CD14-positive monocyte (primary cell): ENCODE data around the gene ATM. TPM values are rescaled to one million over a fixed set of nuclear protein-coding genes. Genes with fewer than 3 reads are reported as not detected.
A peak's percentile ranks its signal among the peaks of the same experiment; 100 is the strongest.

Experiments
- DNase-seq, 3 donors: peaks; one replicate each; pipeline ENCODE4 v3.0.0-alpha.2; 2011 to 2022
- H2AFZ ChIP-seq: 2 replicates; pipeline ENCODE4 v1.6.0; 2012; ENCODE audit warnings: mild to moderate bottlenecking, low read depth, low read length, inconsistent platforms; ENCODE audit not compliant: insufficient read depth, poor library complexity, severe bottlenecking
- H3K27ac ChIP-seq, 2 donors: 1 replicate in 1 of 2; 2 replicates in 1 of 2; pipeline ENCODE4 v1.5.1; 2012 to 2013; ENCODE audit warnings: low read length in 2 of 2, control low read depth in 1 of 2, inconsistent platforms in 1 of 2, low read depth in 1 of 2, mild to moderate bottlenecking in 1 of 2
- H3K27me3 ChIP-seq, 2 donors: one replicate each; pipeline versions ENCODE4 v1.6.0 to v1.6.1; 2011 to 2013; ENCODE audit warnings: low read length in 2 of 2; ENCODE audit not compliant: control insufficient read depth in 2 of 2, insufficient read depth in 2 of 2
- H3K36me3 ChIP-seq, 2 donors: replicated peaks in 1 of 2; 1 replicate in 1 of 2; 2 replicates in 1 of 2; pipeline versions ENCODE4 v1.5.1 to v1.6.1; 2012 to 2013; ENCODE audit warnings: low read length in 2 of 2, control low read depth in 1 of 2, inconsistent platforms in 1 of 2, mild to moderate bottlenecking in 1 of 2; ENCODE audit not compliant: insufficient read depth in 2 of 2, control insufficient read depth in 1 of 2
- H3K4me1 ChIP-seq, 2 donors: 1 replicate in 1 of 2; 2 replicates in 1 of 2; pipeline versions ENCODE4 v1.5.1 to v1.6.1; 2012 to 2013; ENCODE audit warnings: low read length in 2 of 2, control low read depth in 1 of 2, inconsistent platforms in 1 of 2, mild to moderate bottlenecking in 1 of 2, moderate library complexity in 1 of 2; ENCODE audit not compliant: insufficient read depth in 2 of 2, control insufficient read depth in 1 of 2
- H3K4me2 ChIP-seq: replicated peaks from 2 replicates; pipeline ENCODE3; 2012; ENCODE audit warnings: low read length, moderate library complexity, mild to moderate bottlenecking; ENCODE audit not compliant: poor library complexity, severe bottlenecking; ENCODE audit errors: extremely low read depth
- H3K4me3 ChIP-seq, 3 experiments: fragments of 200-600 bp in 1 of 3; sonication (generic) in 1 of 3; replicated peaks in 1 of 3; 1 replicate in 2 of 3; 2 replicates in 1 of 3; pipeline ENCODE4 v1.5.1; 2011 to 2013; ENCODE audit warnings: low read length in 3 of 3, mild to moderate bottlenecking in 3 of 3, control low read depth in 2 of 3, low read depth in 2 of 3, inconsistent platforms in 1 of 3, moderate library complexity in 1 of 3
- H3K79me2 ChIP-seq: 2 replicates; pipeline ENCODE4 v1.6.0; 2012; ENCODE audit warnings: mild to moderate bottlenecking, control low read depth, inconsistent platforms, low read length, moderate library complexity; ENCODE audit not compliant: insufficient read depth
- H3K9ac ChIP-seq: 2 replicates; pipeline ENCODE4 v1.6.0; 2017; ENCODE audit warnings: low read length, mild to moderate bottlenecking; ENCODE audit not compliant: insufficient read depth, poor library complexity, severe bottlenecking
- H3K9me3 ChIP-seq, 2 donors: replicated peaks in 1 of 2; 1 replicate in 1 of 2; 2 replicates in 1 of 2; pipeline versions ENCODE4 v1.5.1 to v1.6.1; 2012 to 2013; ENCODE audit warnings: low read length in 2 of 2, control low read depth in 1 of 2; ENCODE audit not compliant: control insufficient read depth in 1 of 2, insufficient read depth in 1 of 2
- H4K20me1 ChIP-seq: 2 replicates; pipeline ENCODE4 v1.6.0; 2012; ENCODE audit warnings: mild to moderate bottlenecking, low read length, control low read depth, moderate library complexity; ENCODE audit not compliant: insufficient read depth
- H3K27ac Mint-ChIP-seq, 7 donors: one replicate each; pipeline ENCODE4 v1.8.0; 2020; ENCODE audit warnings: mild to moderate bottlenecking in 7 of 7, mixed read lengths in 7 of 7, moderate library complexity in 6 of 7, inconsistent platforms in 2 of 7
- H3K27me3 Mint-ChIP-seq, 3 donors: one replicate each; pipeline ENCODE4 v1.8.0; 2021 to 2022; ENCODE audit warnings: low read depth in 3 of 3, mild to moderate bottlenecking in 3 of 3, mixed read lengths in 3 of 3, moderate library complexity in 3 of 3, inconsistent platforms in 1 of 3
- H3K36me3 Mint-ChIP-seq, 2 donors: one replicate each; pipeline ENCODE4 v1.8.0; 2020; ENCODE audit warnings: mixed read lengths in 2 of 2, inconsistent platforms in 1 of 2, mild to moderate bottlenecking in 1 of 2
- H3K4me1 Mint-ChIP-seq: one replicate; pipeline ENCODE4 v1.8.0; 2020; ENCODE audit warnings: mild to moderate bottlenecking, mixed read lengths
- H3K4me3 Mint-ChIP-seq, 2 donors: one replicate each; pipeline ENCODE4 v1.8.0; 2020; ENCODE audit warnings: mild to moderate bottlenecking in 2 of 2, mixed read lengths in 2 of 2, moderate library complexity in 1 of 2
- H3K9me3 Mint-ChIP-seq, 7 donors: one replicate each; pipeline ENCODE4 v1.8.0; 2020 to 2022; ENCODE audit warnings: mixed read lengths in 7 of 7, mild to moderate bottlenecking in 6 of 7, moderate library complexity in 6 of 7, inconsistent platforms in 2 of 7
- WGBS: methylation state at CpG from one replicate; pipeline ENCODE4 v1.1.5; 2013; ENCODE audit warnings: missing lambda C conversion rate; ENCODE audit not compliant: insufficient coverage; 5-methylcytosine and 5-hydroxymethylcytosine counted together
- intact Hi-C, 2 donors: fragments of 100-400 bp; cut with micrococcal nuclease; formaldehyde crosslinking; loops; one replicate each; pipeline versions ENCODE4 v1.15.0 to v1.15.1; 2023
- polyA plus RNA-seq, 3 donors: library from polyadenylated mRNA; depleted of rRNA in 1 of 3; unstranded in 2 of 3; stranded (reverse) in 1 of 3; fragments of 300-500 nt in 2 of 3; fragments of >200 nt in 1 of 3; fragmentation: Illumina TruSeq in 2 of 3; gene quantifications; 1 replicate in 2 of 3; 2 replicates in 1 of 3; pipeline ENCODE4 v1.2.3, GENCODE V29; 2012 to 2021
- TF ChIP-seq, protein P1 (sequence below): fragments of 200-600 bp; IDR thresholded peaks from one replicate; pipeline ENCODE4 v1.8.0; 2022; ENCODE audit warnings: antibody characterized with exemption, mild to moderate bottlenecking

The ATM gene
- polyA plus RNA-seq, 3 donors: 13.2 to 56.7 (median 21.4) TPM

DNA sequence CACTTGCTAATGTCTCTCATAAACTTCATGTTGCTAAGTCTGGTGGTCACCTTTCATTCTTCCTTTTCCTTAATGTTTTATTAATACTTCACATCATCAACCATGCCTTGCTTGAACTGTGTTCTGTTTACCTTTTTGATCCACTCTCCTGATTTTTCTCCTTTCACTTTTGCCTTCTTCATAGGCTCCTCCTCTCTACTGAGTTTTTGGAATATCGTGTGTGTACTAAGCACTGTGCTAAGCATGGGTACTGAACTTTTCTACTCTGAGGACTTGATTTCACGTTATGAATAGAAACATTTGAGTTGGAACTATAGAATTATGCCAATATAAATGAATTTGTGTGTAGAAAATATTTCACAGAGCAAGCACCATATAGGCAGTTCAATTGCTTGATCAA is 90.6 kb downstream of the ATM start:
- H3K4me3 Mint-ChIP-seq: no peak overlapping the region

DNA sequence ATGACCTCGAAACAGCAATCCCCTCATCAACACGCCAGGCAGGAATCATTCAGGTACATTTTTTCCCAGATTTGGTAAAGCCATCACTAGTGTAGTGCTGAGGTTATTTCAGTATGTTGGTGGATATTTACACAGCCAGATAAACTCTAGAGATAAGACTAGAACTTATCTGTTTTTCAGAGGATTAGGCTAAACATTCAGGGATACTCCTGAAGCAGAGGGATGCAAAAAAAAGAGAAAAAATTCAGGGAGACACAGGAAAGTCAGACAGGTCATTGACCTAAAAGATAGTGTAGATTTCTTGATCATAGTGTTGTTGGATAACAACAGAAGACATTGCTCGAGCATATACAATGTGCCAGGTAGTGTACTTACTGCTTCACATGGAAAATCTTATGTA is 93.2 kb downstream of the ATM start:
- Mint-ChIP-seq H3K4me3 (no peak overlapping the region), H3K9me3 (no peaks in the 10 kb centered on the region), H3K36me3 (peaks cover 60 to 79% of the 10 kb centered on the region in 2 donors), H3K27me3 (peaks cover 0 to 1% (median 1%) of the 10 kb centered on the region in 3 donors), H3K27ac (no peak overlapping the region), H3K4me1 (no peaks in the 10 kb centered on the region)
- intact Hi-C loops: no loop called here
- no peak overlapping the region for H3K9ac ChIP-seq
- no peaks in the 10 kb centered on the region for H3K79me2 ChIP-seq
- H3K27me3 ChIP-seq: no peaks in the 10 kb centered on the region
- WGBS: no CpG with 5 or more reads among the region's 3 CpGs
- H3K36me3 ChIP-seq: peaks cover 90 to 96% of the 10 kb centered on the region in 2 donors
- H4K20me1 ChIP-seq: no peaks in the 10 kb centered on the region
- no peaks in the 10 kb centered on the region for H3K9me3 ChIP-seq
- H2AFZ ChIP-seq: no peak overlapping the region
- no peak for DNase-seq
- TF ChIP-seq, protein P1, sequence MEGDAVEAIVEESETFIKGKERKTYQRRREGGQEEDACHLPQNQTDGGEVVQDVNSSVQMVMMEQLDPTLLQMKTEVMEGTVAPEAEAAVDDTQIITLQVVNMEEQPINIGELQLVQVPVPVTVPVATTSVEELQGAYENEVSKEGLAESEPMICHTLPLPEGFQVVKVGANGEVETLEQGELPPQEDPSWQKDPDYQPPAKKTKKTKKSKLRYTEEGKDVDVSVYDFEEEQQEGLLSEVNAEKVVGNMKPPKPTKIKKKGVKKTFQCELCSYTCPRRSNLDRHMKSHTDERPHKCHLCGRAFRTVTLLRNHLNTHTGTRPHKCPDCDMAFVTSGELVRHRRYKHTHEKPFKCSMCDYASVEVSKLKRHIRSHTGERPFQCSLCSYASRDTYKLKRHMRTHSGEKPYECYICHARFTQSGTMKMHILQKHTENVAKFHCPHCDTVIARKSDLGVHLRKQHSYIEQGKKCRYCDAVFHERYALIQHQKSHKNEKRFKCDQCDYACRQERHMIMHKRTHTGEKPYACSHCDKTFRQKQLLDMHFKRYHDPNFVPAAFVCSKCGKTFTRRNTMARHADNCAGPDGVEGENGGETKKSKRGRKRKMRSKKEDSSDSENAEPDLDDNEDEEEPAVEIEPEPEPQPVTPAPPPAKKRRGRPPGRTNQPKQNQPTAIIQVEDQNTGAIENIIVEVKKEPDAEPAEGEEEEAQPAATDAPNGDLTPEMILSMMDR: no peak
- H3K4me2 ChIP-seq: no peak overlapping the region
- peak overlapping the region in 1 of 2 donors; percentile 20 for H3K27ac ChIP-seq
- no peaks in the 10 kb centered on the region for H3K4me1 ChIP-seq
- no peak overlapping the region for H3K4me3 ChIP-seq

More for the DNA sequence above, 90.6 kb downstream of the ATM start:
- Histone ChIP-seq H3K4me3 (no peak overlapping the region), H3K9me3 (no peaks in the 10 kb centered on the region), H2AFZ (no peak overlapping the region), H3K4me1 (no peaks in the 10 kb centered on the region), H3K36me3 (peaks cover 87 to 95% of the 10 kb centered on the region in 2 donors), H3K27ac (no peak overlapping the region), H3K79me2 (no peaks in the 10 kb centered on the region), H4K20me1 (no peaks in the 10 kb centered on the region), H3K27me3 (no peaks in the 10 kb centered on the region), H3K4me2 (no peak overlapping the region), H3K9ac (no peak overlapping the region)
- no CpG with 5 or more reads among the region's 2 CpGs for WGBS
- H3K36me3 Mint-ChIP-seq: peaks cover 59 to 76% of the 10 kb centered on the region in 2 donors
- H3K27ac Mint-ChIP-seq: peak overlapping the region in 1 of 7 donors; percentile 29
- H3K4me1 Mint-ChIP-seq: no peaks in the 10 kb centered on the region
- TF ChIP-seq, protein P1: no peak
- H3K9me3 Mint-ChIP-seq: no peaks in the 10 kb centered on the region
- DNase-seq: no peak
- intact Hi-C loops: no loop called here
- peaks cover 0 to 1% (median 0%) of the 10 kb centered on the region in 3 donors for H3K27me3 Mint-ChIP-seq
